Measurements from ENCODE around the gene KLHL8.
"Not testable (repeated sequence)": the region's sequence is repeated elsewhere in the genome, so short reads cannot be mapped to it uniquely, and the experiment has no call there.

Gene KLHL8

GRCh38 chr4:87228262-87228860, 7.9 kb upstream of the KLHL8 start:
- DNase-seq (ENCODE audit: low spot score), result no peak

GRCh38 chr4:87227751-87228151, 7.3 kb upstream of the KLHL8 start:
- no peak for DNase-seq (ENCODE audit: low spot score)

- DNase-seq (ENCODE audit: low spot score), result no peak
These were observed 5.5 kb upstream of the KLHL8 start for GRCh38 chr4:87225936-87226335.

GRCh38 chr4:87224141-87224923, 3.9 kb upstream of the KLHL8 start:
- no peak for DNase-seq (ENCODE audit: low spot score)

GRCh38 chr4:87219632-87220093, 755 bp downstream of the KLHL8 start:
- DNase-seq (ENCODE audit: low spot score), result peak; percentile 69

GRCh38 chr4:87217235-87217763, 3.1 kb downstream of the KLHL8 start:
- not testable (repeated sequence) for DNase-seq (ENCODE audit: low spot score)

GRCh38 chr4:87216469-87216868, 3.9 kb downstream of the KLHL8 start:
- DNase-seq (ENCODE audit: low spot score), result no peak

- DNase-seq (ENCODE audit: low spot score), result no peak
These were observed 6.9 kb downstream of the KLHL8 start for GRCh38 chr4:87213421-87214075.

GRCh38 chr4:87211249-87211952, 9.0 kb downstream of the KLHL8 start:
- DNase-seq (ENCODE audit: low spot score), result no peak

GRCh38 chr4:87209696-87210095, 10.7 kb downstream of the KLHL8 start:
- DNase-seq (ENCODE audit: low spot score), result no peak

- DNase-seq (ENCODE audit: low spot score), result no peak
These were observed 11.2 kb downstream of the KLHL8 start for GRCh38 chr4:87209182-87209581.

GRCh38 chr4:87204559-87204958, 15.9 kb downstream of the KLHL8 start:
- no peak for DNase-seq (ENCODE audit: low spot score)

- peak; percentile 20 for DNase-seq (ENCODE audit: low spot score)
These were observed 23.5 kb downstream of the KLHL8 start for GRCh38 chr4:87196927-87197326.

GRCh38 chr4:87196146-87196545, 24.3 kb downstream of the KLHL8 start:
- no peak for DNase-seq (ENCODE audit: low spot score)

- DNase-seq (ENCODE audit: low spot score), result no peak
These were observed 26.3 kb downstream of the KLHL8 start for GRCh38 chr4:87193958-87194675.

- no peak for DNase-seq (ENCODE audit: low spot score)
These were observed 28.1 kb downstream of the KLHL8 start for GRCh38 chr4:87192145-87192919.

GRCh38 chr4:87188932-87189331, 31.5 kb downstream of the KLHL8 start:
- no peak for DNase-seq (ENCODE audit: low spot score)

GRCh38 chr4:87188048-87188447, 32.4 kb downstream of the KLHL8 start:
- no peak for DNase-seq (ENCODE audit: low spot score)

- DNase-seq (ENCODE audit: low spot score), result no peak
These were observed 35.1 kb downstream of the KLHL8 start for GRCh38 chr4:87185146-87185870.

GRCh38 chr4:87180767-87181166, 39.7 kb downstream of the KLHL8 start:
- DNase-seq (ENCODE audit: low spot score), result no peak

Measured in D341Med (cell line).